ENCODE data around the gene AUP1. TPM values are rescaled to one million over a fixed set of nuclear protein-coding genes. Genes with fewer than 3 reads are reported as not detected.
A peak's percentile ranks its signal among the peaks of the same experiment; 100 is the strongest.

Gene AUP1
- total RNA-seq, 4 donors from 2014 or later, result 79.9 to 142 (median 105) TPM

DNA sequence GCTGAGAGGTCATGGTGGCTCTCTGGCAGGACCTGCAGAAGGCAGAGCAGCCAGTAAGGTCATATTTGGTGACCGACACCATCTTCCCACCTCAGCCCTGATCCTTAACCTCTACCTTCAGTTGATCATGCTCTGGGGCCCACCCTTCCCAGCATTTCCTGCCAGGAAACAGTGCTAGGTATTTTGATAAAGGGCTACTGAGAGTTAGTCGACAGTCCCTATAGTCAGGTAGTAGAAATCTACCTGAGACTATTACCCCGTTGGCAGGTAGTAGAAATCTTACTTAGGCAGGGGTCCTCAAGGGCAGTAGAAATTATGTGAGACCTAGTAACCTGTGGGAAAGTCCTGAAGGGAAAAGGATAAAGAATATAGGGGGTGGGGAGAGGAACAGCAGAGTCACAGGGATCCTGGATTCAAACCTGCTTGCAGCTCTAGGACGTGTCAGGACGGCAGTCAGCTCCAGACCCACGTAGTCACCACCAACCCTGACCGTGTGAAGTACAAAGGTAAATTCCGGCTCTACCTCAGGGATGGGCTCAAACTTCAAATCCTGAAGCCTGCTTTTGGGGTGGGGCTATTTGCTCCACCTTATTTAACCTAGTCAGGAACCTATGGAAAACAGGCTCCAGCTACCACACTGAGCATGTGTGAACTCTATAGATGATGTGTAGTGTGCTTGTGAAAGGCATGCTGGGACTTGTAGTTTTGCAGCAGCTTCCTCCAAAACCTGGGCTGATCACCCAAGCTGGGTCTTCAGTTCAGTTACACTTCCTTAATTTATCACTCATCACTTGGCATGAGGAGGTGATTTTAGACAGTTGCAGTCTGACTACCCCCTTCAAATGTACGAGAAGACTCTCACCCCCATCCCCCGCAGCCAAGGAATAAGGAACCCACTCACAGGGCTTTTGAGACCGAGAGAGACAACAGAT is 3.5 kb downstream of the AUP1 start, which contains the start of gene DQX1:
TSS of gene DQX1 (minus strand) at position 515 of the 932 bp plus-strand sequence. CDS start at position 13, 502 bp downstream.
- 63 to 66% methylated on average over 11 of the region's 11 CpGs for WGBS, 2 donors
- Histone ChIP-seq H3K4me1 (peaks cover 14 to 47% (median 22%) of the 10 kb centered on the region in 3 donors), H3K27me3 (peaks cover 0 to 4% (median 0%) of the 10 kb centered on the region in 4 donors), H3K36me3 (peaks cover 7 to 29% (median 11%) of the 10 kb centered on the region in 3 donors), H3K27ac (peak within 1 kb of the TSS; percentile 16 to 83 (median 67)), H3K9me3 (no peaks in the 10 kb centered on the region), H3K4me3 (peak within 1 kb of the TSS in 1 of 4 donors; percentile 28)
- intact Hi-C loops (cut with DNase I), result loop anchor here (5.0 kb wide), 1 partner anchor 44 kb away; the partner anchor contains the start of genes CCDC142 and TTC31
- DNase-seq, result no peak
- TF ChIP-seq, protein P1, sequence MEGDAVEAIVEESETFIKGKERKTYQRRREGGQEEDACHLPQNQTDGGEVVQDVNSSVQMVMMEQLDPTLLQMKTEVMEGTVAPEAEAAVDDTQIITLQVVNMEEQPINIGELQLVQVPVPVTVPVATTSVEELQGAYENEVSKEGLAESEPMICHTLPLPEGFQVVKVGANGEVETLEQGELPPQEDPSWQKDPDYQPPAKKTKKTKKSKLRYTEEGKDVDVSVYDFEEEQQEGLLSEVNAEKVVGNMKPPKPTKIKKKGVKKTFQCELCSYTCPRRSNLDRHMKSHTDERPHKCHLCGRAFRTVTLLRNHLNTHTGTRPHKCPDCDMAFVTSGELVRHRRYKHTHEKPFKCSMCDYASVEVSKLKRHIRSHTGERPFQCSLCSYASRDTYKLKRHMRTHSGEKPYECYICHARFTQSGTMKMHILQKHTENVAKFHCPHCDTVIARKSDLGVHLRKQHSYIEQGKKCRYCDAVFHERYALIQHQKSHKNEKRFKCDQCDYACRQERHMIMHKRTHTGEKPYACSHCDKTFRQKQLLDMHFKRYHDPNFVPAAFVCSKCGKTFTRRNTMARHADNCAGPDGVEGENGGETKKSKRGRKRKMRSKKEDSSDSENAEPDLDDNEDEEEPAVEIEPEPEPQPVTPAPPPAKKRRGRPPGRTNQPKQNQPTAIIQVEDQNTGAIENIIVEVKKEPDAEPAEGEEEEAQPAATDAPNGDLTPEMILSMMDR (IDR thresholded peaks at IDR 0.05), result no peak
- TF ChIP-seq POLR2A (IDR thresholded peaks at IDR 0.05), result no peak

- intact Hi-C loops (cut with DNase I), result loop anchor here (5.0 kb wide), 1 partner anchor 43 kb away; the partner anchor contains the start of genes CCDC142 and TTC31
- DNase-seq, result no peak
- H3K4me3 ChIP-seq, result peak overlapping the region in 1 of 4 donors; percentile 28
Observed at GRCh38 chr2:74524955-74525716, 4.4 kb downstream of the AUP1 start.

GRCh38 chr2:74524005-74524404 is 5.5 kb downstream of the AUP1 start:
- no peak for DNase-seq
- intact Hi-C loops (cut with DNase I), result no loop called here
- TF ChIP-seq POLR2A (IDR thresholded peaks at IDR 0.05), result no peak
- TF ChIP-seq, protein P1 (IDR thresholded peaks at IDR 0.05), result no peak
- no peaks in the 10 kb centered on the region for H3K9me3 ChIP-seq
- H3K27me3 ChIP-seq, result peaks cover 0 to 22% (median 0%) of the 10 kb centered on the region in 4 donors
- H3K36me3 ChIP-seq, result peaks cover 7 to 29% (median 11%) of the 10 kb centered on the region in 3 donors
- no peak overlapping the region for H3K4me3 ChIP-seq
- WGBS, 2 donors, result 70 to 94% methylated on average over 4 to 9 of the region's 9 CpGs
- H3K4me1 ChIP-seq, result peaks cover 10 to 36% (median 13%) of the 10 kb centered on the region in 3 donors
- H3K27ac ChIP-seq, result no peak overlapping the region

More at GRCh38 chr2:74524955-74525716, 4.4 kb downstream of the AUP1 start:
- TF ChIP-seq, protein P1 (IDR thresholded peaks at IDR 0.05), result no peak
- H3K27me3 ChIP-seq, result peaks cover 0 to 11% (median 0%) of the 10 kb centered on the region in 4 donors
- no peaks in the 10 kb centered on the region for H3K9me3 ChIP-seq
- 85 to 89% methylated on average over 8 of the region's 10 CpGs for WGBS, 2 donors
- peak overlapping the region; percentile 16 to 83 (median 67) for H3K27ac ChIP-seq
- peaks cover 10 to 38% (median 14%) of the 10 kb centered on the region in 3 donors for H3K4me1 ChIP-seq
- peaks cover 7 to 29% (median 11%) of the 10 kb centered on the region in 3 donors for H3K36me3 ChIP-seq

DNA sequence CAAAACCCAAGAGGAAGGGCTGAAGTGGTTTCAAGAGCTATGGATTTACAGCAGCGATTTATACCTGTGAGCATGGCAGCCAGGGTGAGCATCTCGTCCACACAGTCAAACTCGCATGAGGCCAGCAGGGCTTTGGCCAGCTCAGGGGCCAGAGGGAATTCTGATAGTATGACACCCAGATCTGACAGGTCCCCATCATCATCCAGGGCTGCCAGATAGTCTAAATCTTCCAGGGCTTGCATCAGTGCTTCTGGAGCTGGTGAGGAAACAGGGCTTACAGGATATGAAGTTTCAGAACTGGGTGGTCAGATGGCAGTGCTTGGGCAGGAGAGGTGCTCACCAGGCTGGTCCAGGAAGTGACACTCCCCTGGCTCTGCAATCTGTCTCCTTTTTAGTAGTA is 7.0 kb downstream of the AUP1 start:
- no peak for TF ChIP-seq POLR2A (IDR thresholded peaks at IDR 0.05)
- TF ChIP-seq, protein P1 (IDR thresholded peaks at IDR 0.05), result no peak
- DNase-seq, result no peak
- H3K27ac ChIP-seq, result no peak overlapping the region
- peaks cover 0 to 37% (median 0%) of the 10 kb centered on the region in 4 donors for H3K27me3 ChIP-seq
- peaks cover 7 to 22% (median 11%) of the 10 kb centered on the region in 3 donors for H3K36me3 ChIP-seq
- H3K4me1 ChIP-seq, result peaks cover 0 to 22% (median 0%) of the 10 kb centered on the region in 3 donors
- no peak overlapping the region for H3K4me3 ChIP-seq
- intact Hi-C loops (cut with DNase I), result no loop called here
- no peaks in the 10 kb centered on the region for H3K9me3 ChIP-seq
- 83% methylated on average over 3 of the region's 3 CpGs for WGBS, 2 donors

Data from esophagus squamous epithelium (tissue), 5 donors.